HCT116 (cell line): ENCODE data around the gene MRPS27.

Experiments
- CTCF ChIP-seq, 3 experiments: fragments of 200-600 bp in 1 of 3; sonication (generic) in 1 of 3; IDR thresholded peaks in 2 of 3; conservative IDR thresholded peaks in 1 of 3; 2 replicates each; pipeline ENCODE4 v1.5.1; 2012 to 2017; ENCODE audit warnings: low read depth in 2 of 3, low read length in 2 of 3, antibody characterized with exemption in 1 of 3, borderline replicate concordance in 1 of 3, control low read depth in 1 of 3, mild to moderate bottlenecking in 1 of 3, mixed read lengths in 1 of 3, mixed run types in 1 of 3, moderate library complexity in 1 of 3; ENCODE audit not compliant: insufficient read depth in 1 of 3
- EGR1 ChIP-seq: IDR thresholded peaks from 2 replicates; pipeline ENCODE4 v1.6.1; 2012; ENCODE audit warnings: low read depth
- TF ChIP-seq, protein P1 (sequence below): IDR thresholded peaks from 2 replicates; pipeline ENCODE4 v1.6.1; 2012

GRCh38 chr5:72183101-72183520 lies 136.9 kb downstream of the MRPS27 start:
- TF ChIP-seq EGR1 (no peak), CTCF (IDR thresholded peaks at IDR 0.05 in 2 of 3, conservative IDR thresholded peaks at IDR 0.05 in 1 of 3; ENCODE audit: borderline replicate concordance in 1 of 3, insufficient read depth in 1 of 3, low read depth in 2 of 3, low read length in 2 of 3) (no peak)
- TF ChIP-seq, protein P1, sequence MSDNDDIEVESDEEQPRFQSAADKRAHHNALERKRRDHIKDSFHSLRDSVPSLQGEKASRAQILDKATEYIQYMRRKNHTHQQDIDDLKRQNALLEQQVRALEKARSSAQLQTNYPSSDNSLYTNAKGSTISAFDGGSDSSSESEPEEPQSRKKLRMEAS = no peak
